GM21576 (cell line): Measurements from ENCODE around the gene CPED1.
A peak's percentile ranks its signal among the peaks of the same experiment; 100 is the strongest.
"Not testable (repeated sequence)": the region's sequence is repeated elsewhere in the genome, so short reads cannot be mapped to it uniquely, and the experiment has no call there.

Experiments used
- ATAC-seq: cut with Tn5 transposase; IDR thresholded peaks from one replicate; pipeline ENCODE4 v1.9.1; 2021; ENCODE audit warnings: mild to moderate bottlenecking, moderate library complexity; ENCODE audit not compliant: unreplicated experiment

Gene CPED1

DNA sequence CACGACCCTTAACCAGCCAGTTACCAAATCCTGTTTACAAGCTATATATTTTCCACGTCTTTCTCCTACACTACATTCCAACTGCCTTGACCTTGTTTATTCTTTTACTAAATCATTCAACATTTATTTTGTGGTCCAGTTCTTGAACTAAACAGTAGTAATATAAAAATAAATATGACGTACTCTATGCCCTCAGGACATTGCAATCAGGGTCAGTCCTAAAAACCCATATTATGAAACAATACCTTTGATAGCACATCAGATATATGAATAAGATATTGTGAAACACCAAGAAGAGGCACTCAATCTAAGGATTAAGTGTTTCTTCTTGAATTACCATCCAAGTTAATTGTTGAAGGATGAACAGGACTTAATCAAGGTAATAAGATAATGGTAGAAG, 287.8 kb downstream of the CPED1 start:
- no peak for ATAC-seq

DNA sequence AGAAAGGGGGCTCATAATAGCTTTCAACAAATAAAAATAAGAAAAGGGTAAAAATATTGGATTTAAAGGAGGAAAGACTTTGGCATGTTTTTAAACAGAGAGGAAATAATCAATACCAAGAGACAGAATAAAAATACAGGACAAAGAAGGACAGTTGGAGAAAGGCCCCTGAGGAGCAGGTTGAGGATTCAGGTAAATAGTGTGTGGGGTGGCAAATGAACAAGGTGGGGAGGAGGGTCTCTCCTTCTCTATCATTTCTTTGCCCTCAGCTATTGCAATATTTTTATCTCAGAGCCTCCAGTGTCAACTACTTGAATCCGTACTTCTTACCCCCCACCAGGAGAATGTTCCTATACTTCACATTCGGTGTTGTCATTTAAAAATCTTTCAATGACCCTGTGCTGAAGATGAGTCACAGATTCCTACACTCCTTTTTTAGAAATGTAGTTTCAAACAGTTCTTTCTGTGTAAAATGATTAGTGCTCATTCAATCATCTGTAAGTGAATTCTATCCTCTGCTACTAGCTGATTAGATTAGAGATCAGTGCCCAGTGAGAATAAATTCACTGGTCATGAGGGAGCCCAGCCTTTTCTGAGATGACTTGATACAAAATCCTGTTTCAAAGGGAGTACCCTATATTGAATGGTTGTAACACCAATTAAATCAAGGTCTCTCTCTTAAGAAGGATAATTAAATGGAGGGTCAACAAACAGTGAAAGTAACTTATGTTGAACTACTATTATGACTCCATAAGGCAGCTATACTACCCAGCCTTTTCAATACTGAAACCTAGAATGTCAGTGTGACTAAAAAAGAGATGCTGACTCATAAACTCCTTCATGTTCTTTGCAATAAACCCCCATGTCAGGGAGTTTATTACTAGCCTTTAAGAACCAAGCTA, 289.9 kb downstream of the CPED1 start:
- peak; percentile 99 for ATAC-seq

DNA sequence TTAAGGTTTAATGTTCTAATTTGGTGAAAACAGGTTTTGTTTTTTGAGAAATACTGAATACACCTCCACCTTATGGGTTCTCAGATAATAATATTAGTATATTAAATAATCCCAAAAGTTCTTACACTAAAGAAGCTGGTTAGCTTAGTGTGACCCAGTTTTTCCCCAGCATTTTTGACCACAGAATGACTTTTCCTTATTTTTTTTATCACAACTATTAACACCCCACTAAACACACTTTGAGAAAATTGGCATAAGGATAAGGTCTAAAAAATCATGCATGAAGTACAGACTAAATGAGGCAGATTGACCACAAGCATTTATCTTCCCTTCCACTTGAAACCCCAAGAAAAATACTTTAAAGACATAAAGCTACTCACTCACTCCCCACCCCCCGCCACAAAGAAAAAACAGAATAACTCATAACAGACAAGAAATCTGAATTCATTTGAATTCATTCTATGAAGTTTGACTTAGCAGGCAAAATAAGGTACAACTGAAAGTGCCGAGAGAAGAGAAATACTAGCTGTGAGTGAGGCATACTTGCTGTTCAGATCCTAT, 290.6 kb downstream of the CPED1 start:
- ATAC-seq: no peak

DNA sequence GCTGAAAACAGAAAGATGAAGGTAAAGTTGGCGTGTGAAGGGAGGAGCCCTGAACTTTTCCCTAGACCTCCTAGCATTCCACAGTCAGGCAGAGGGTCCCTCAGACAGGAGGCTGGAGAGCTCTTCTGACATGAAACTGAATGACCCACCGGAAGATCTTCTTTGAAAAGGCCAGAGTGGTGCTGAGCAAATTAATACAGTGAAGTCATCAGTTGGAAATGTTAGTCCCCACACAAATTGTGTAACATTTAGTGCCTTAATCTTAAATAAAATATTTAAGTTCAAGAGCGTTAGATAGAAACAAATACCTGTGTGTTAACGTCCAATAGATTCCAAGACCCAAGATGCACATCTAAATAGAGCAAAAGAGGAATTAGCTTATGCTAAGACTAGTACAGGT, 291.3 kb downstream of the CPED1 start:
- no peak for ATAC-seq

DNA sequence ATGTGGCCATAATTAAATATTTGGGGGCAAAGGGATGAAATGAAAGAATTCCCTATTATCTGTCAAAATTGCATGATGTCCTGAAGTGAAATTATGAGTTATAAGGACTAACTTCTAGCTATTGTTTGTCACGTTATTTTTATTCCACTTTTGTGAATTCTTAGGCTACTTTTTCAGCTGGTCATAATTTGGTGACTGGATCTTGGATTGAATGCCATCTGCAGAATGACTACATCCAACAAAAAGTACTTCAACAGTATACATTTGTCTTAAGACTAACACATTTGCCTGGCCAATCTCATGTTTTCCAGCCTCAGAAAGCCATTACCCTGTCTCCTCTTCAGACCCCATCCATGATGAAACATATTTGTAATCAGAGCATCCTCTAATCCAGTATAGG, 292.1 kb downstream of the CPED1 start:
- no peak for ATAC-seq

DNA sequence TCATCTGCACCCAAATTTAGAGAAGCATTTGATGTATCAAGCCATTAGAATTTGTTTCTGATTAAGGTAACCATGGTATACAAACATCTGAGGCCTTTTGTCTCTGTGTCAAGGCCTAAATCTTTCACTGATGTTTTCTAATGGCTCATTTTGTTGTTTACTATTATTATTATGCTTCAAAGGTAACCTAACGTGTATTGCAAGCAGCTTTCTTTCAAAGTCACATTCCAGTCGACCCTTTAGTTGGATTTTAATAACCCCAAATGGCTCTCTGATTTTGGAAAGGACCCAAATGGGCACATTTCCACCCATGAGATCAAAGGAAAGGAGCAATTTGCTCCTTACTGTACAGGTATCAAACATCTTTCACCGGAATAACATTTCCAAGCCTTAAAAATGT, 293.6 kb downstream of the CPED1 start:
- no peak for ATAC-seq

DNA sequence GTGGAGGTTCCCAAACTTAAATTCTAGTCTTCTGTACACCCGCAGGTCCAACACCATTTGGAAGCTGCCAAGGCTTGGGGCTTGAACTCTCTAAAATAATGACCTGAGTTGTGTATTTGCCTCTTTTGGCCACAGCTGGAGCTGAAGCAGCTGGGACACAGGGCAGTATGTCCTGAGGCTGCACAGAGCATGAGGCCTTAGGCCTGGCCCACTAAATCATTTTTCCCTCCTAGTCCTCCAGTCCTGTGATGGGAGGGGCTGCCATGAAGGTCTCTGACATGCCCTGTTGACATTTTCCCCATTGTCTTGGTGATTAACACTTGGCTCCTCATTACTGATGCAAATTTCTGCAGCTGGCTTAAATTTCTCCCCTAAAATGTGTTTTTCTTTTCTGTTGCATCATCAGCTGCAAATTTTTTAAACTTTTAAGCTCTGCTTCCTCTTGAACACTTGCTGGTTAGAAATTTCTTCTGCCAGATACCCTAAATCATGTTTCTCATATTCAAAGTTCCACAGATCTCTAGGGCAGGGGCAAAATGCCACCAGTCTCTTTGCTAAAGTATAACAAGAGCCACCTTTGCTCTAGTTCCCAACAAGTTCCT, 296.7 kb downstream of the CPED1 start:
- ATAC-seq: no peak

DNA sequence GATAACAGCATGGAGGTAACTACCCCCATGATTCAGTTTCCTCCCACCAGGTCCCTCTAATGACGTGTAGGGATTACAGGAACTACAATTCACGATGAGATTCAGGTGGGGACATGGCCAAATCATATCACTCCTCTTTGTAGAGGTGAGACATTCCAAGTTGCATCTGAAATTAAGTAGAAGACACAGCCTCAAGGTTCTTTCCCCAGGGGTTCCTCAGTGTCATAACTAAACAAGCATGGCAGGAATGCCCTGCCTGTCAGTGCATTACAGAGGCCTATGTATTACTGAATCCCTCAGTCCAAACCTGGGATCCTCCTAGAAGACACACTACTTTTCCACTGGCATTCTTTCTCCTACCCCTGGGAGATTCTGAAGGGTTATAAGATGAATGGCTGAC, 297.7 kb downstream of the CPED1 start:
- no peak for ATAC-seq

DNA sequence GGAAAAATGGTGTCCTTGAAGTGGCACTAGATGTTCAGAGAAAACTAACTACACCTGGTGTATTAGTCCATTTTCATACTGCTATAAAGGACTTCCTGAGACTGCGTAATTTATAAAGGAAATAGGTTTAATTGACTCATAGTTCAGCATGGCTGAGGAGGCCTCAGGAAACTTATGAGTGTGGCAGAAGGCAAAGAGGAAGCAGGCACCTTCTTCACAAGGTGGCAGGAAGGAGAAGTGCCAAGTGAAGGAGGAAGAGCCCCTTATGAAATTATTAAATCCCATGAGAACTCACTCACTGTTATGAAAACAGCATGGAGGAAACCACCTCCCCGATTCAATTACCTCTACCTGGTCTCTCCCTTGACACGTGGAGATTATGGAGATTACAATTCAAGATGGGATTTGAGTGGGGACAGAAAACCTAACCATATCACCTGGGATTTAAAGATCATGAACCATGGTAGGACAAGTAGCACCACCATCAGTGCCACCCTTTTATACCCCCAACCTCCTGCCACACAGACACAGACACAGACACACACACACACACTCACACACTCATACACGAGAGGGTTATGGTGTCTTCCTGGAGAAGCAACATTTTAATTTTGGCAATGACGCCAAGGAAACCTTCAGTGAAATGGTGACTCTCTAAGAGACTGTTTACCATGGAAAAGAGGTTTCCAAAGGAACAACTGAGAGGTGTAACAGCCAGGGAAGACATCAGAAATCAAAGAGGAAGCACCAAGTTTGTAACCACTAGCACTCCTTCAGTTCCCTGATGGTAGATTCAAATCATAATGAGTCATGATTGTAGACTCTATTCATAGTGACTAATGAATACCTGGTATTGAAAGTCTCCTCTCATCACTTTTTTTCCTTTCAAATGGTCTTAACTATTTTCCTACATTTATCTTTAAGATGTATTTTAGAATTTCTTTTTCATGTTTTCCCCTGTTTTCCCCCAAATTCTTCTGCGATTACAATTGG, 298.5 kb downstream of the CPED1 start:
- ATAC-seq: no peak

DNA sequence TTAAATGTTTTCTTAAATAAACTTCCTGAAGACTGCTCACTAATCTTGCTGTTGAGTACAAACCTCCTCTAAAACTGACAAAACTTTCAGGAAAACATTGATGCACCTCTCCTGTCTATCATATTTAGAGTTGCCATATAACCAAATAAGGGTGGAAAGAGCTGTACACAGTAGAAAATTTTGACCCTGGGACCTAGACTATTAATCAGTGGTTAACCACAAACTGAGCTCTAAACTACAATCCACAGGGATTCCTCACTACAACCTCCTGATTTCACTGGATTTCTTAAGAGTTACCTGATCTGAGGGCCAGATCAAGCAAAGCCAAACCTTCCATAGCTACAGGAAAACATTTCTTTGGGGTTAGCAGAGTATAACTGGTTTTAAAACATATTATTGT, 300.4 kb downstream of the CPED1 start:
- ATAC-seq: no peak

DNA sequence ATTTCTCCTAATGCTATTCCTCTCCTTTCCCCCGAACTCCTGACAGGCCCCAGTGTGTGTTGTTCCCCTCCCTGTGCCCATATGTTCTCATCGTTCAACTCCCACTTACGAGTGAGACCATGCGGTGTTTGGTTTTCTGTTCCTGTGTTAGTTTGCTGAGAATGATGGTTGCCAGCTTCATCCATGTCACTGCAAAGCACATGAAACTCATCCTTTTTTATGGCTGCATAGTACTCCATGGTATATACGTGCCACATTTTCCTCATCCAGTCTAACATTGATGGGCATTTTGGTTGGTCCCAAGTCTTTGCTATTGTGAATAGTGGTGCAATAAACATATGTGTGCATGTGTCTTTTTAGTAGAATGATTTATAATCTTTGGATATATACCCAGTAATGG, 301.4 kb downstream of the CPED1 start:
- not testable (repeated sequence) for ATAC-seq

DNA sequence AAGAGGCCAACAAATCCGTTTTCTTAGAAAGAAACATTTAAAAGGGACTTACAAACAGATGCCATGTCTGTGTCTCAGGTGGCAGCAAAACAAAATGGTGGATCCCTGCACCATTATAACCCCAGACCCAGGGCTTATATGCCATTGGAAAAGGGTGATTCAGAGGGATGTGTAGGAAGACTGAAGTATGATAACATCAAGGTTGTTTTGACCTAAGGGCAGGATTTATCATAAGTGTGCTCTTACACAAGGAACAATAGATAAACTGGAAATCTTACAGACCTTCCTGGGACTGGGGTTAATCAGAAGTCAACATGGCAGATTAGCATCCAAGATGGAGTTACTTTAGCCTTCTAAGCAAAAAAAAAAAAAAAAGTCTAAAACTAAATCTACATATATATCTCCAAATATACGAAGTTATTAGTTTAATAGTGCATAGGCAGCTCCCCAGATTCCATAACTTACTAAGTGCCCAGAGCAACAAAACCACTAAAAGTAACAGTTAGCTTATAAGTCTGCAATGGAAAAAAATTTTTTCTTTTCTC, 306.0 kb downstream of the CPED1 start:
- ATAC-seq: no peak

DNA sequence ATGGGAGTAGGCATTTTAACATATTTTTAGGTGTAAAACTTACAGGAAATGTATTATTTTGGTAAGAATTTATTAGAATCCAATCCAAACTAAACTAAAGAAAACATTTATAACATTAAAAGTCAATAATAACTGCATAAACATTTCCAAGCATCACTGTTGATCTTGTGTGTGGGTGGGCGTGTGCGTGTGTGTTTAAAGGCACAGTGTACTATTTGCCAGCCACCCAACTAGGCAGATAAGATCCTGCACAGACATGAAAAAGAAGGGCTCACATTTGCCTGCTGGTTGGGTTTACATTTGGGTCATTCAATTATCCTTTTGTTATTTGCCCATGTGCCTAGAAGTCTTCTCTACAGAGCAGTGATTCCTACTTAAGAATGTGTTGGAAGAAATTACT, 309.3 kb downstream of the CPED1 start:
- no peak for ATAC-seq

DNA sequence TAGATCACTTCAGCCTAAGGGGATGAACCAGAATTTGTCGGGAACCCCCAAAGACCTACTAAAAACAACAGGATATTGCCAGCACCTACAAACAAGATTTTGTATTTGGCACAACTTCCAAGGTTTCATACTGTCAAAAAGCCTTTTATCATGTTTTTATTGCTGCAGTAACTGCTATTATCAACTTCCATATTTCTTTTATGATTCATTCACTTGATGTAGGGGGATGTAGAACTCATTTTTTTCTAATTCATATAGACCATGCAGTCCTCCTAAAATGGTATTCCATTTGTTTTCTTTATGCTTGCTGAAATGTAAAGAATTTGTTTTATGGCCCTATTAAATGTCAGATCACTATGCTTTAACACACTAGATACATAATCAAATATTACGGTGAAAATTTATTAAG, 310.3 kb downstream of the CPED1 start:
- no peak for ATAC-seq

DNA sequence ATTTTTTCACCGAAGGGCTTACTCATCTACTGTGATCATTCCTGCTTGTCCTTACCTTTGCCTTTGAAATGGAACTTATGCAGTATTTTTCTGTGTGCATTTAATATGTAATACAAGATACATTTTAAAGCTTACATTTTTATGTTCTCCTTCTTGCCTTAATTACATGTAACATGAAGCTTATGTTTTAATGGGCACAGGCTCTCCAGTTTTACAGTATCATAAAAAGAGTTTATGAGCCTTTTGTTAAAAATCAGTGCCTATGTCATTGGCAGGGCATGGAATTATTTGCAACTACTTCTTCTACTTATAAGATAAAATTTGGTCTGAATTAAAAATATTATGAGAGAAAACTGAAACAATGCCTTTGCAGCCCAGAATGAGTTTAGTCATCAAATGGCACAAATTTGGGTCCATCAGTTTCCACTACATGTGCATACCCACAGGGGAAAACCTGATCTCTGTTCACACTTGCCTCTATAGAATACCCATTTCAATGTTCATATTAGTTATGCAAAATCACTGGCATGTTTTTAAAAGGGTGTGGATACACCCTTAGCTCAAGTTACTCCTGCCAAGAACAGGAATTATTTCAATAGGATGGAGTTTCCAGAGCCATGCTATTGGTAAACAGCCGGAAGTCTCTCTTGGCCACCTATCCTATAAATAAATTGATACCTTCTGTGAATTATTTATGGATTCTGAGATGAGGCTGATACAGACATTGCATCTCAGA, 312.3 kb downstream of the CPED1 start:
- ATAC-seq: no peak

DNA sequence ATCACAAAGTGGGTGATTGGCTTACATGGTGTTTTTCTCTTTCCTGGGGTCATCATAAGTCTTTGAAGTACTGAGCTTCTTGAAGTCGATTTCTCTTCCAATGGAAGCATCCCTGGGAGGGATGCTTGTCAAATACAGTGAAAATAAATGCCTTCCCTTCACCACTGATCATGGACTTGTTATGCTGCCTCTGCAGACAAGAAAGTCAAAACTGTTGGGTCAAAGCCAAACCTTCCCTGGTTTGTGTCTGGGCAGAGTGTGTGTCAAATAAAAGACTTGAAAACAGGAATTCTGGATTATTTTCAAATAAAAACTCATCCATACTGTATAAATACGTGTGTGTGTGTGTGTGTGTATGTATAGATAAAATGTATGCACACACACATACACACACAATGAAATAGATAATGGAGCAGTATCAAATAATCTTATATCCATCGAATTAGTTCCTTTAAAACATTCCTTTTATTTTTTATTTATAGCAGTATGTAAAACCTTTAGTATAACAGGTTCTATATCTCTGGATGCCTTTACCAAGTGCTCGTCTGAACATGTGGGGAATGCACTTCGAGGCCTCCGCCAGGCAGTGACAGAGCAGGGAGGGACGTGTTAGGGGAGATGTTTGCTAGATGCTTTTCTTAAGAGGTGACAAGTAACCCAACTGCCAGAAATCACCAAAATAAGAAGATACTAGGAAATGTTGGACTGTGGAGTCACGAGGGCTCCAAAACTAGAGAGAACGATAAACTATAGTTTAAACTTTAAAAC, 313.1 kb downstream of the CPED1 start:
- no peak for ATAC-seq

DNA sequence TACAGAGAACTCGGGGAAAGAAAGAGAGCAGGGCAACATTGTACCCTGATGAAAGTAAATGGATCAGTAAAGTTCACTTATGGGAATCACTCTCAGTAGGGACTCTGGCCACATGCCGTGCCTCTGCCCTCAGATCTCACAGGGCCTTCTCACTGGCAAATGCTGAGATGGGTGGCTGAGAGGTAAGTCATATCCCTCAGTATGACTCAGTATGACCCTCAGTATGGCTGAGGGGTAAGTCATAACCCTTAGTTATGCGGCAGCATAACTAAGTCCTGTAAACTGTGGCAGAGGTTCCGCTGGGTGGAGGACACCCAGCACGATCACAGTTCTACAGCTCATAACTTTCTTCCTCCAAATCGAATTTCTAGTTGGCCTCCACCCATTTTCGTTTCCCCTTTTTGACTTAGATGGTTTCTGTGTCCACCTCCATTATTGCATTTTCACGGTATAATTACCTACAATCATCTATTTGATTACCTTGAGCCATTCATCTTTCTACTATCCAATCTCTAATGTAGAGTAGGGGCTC, 313.8 kb downstream of the CPED1 start:
- peak; percentile 96 for ATAC-seq

DNA sequence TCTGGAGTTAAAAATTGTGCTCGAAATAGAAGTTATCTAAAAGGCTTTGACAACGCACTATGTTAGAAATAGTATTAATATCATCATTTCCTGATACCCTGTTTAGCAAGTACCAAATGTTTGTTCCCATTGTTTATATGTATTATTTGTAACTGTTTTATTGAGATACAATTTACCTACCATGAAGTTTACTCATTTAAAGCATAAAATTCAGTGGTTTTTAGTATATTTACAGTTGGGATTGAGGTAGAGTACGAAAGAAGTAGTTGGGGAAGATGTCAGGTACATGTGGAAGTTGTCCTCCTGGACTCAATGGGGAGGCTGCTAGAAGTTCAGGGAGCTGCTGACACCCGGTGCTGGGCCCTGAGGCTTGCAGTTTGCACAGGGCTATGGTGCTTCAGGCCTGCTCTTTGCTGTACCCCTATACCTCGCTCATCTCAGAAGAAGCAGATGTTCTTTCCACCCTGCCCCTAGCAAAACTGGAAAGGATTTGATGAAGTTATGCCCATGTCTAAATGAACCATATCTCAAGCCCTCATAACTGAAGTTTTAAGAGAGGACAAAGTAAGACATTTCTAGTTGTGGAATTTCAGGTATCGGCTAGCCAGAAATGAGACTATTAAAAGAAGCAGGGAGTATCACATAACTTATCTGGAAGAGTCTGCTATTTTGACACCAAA, 315.1 kb downstream of the CPED1 start:
- no peak for ATAC-seq
